Keratinocyte (primary cell): Measurements from ENCODE around the gene SCLY. TPM values are rescaled to one million over a fixed set of nuclear protein-coding genes. Genes with fewer than 3 reads are reported as not detected.

Experiments used
- DNase-seq: peaks from one replicate; pipeline ENCODE4 v3.0.0-alpha.2; 2011; ENCODE audit warnings: low read depth, missing footprints, low spot score
- FAIRE-seq: peaks from 2 replicates; lab custom pipeline; 2011; peaks lifted over from hg19 to GRCh38; lab: Jason Lieb, UNC
- H2AFZ ChIP-seq: 2 replicates; pipeline ENCODE4 v1.6.0; 2012; ENCODE audit warnings: low read length, control low read depth, inconsistent platforms; ENCODE audit not compliant: control insufficient read depth
- H3K27ac ChIP-seq: 2 replicates; pipeline ENCODE4 v1.5.1; 2011; ENCODE audit warnings: low read length; ENCODE audit not compliant: control insufficient read depth, insufficient read depth
- H3K27me3 ChIP-seq: 3 replicates; pipeline ENCODE4 v1.6.0; 2011; ENCODE audit warnings: low read length; ENCODE audit not compliant: control insufficient read depth, insufficient read depth; ENCODE audit errors: extremely low read depth
- H3K36me3 ChIP-seq, 2 experiments: 2 replicates in 1 of 2; 3 replicates in 1 of 2; pipeline ENCODE4 v1.5.1; 2011; ENCODE audit warnings: low read length in 2 of 2, mild to moderate bottlenecking in 1 of 2; ENCODE audit not compliant: control insufficient read depth in 2 of 2, insufficient read depth in 2 of 2; ENCODE audit errors: extremely low read depth in 1 of 2
- H3K4me1 ChIP-seq: 3 replicates; pipeline ENCODE4 v1.5.1; 2011; ENCODE audit warnings: low read length; ENCODE audit not compliant: control insufficient read depth, insufficient read depth; ENCODE audit errors: extremely low read depth
- H3K4me2 ChIP-seq: 3 replicates; pipeline ENCODE4 v1.6.0; 2011; ENCODE audit warnings: low read depth, low read length; ENCODE audit not compliant: control insufficient read depth, insufficient read depth; ENCODE audit errors: extremely low read depth
- H3K4me3 ChIP-seq, 3 experiments: fragments of 200-600 bp in 1 of 3; sonication (generic) in 1 of 3; 2 replicates in 2 of 3; 3 replicates in 1 of 3; pipeline ENCODE4 v1.5.1; 2011 to 2016; ENCODE audit warnings: low read length in 3 of 3, mild to moderate bottlenecking in 3 of 3, control low read depth in 2 of 3, inconsistent platforms in 1 of 3, low read depth in 1 of 3, mixed read lengths in 1 of 3, mixed run types in 1 of 3, moderate library complexity in 1 of 3; ENCODE audit not compliant: control insufficient read depth in 2 of 3, insufficient read depth in 2 of 3; ENCODE audit errors: extremely low read depth in 1 of 3
- H3K79me2 ChIP-seq: 2 replicates; pipeline ENCODE4 v1.6.0; 2012; ENCODE audit warnings: low read length; ENCODE audit not compliant: control insufficient read depth, insufficient read depth
- H3K9ac ChIP-seq: 3 replicates; pipeline ENCODE4 v1.6.0; 2011; ENCODE audit warnings: low read length; ENCODE audit not compliant: control insufficient read depth, insufficient read depth; ENCODE audit errors: extremely low read depth
- H3K9me1 ChIP-seq: 3 replicates; pipeline ENCODE4 v1.6.0; 2011; ENCODE audit warnings: low read length; ENCODE audit not compliant: control insufficient read depth, insufficient read depth; ENCODE audit errors: extremely low read depth
- H3K9me3 ChIP-seq: 2 replicates; pipeline ENCODE4 v1.5.1; 2012; ENCODE audit warnings: low read depth, low read length; ENCODE audit not compliant: control insufficient read depth
- H4K20me1 ChIP-seq: 3 replicates; pipeline ENCODE4 v1.6.0; 2011; ENCODE audit warnings: low read length; ENCODE audit not compliant: control insufficient read depth, insufficient read depth; ENCODE audit errors: extremely low read depth
- CTCF ChIP-seq, 3 experiments: IDR thresholded peaks in 1 of 3; conservative IDR thresholded peaks in 1 of 3; optimal IDR thresholded peaks in 1 of 3; 2 replicates in 2 of 3; 3 replicates in 1 of 3; pipeline versions ENCODE3 to v1.5.1; 2011; ENCODE audit warnings: low read length in 3 of 3, mild to moderate bottlenecking in 3 of 3, moderate library complexity in 2 of 3, control low read depth in 1 of 3, inconsistent platforms in 1 of 3; ENCODE audit not compliant: insufficient read depth in 2 of 3; ENCODE audit errors: extremely low read depth in 1 of 3
- EZH2 ChIP-seq: IDR thresholded peaks from one replicate; pipeline ENCODE4 v1.6.1; 2012; ENCODE audit warnings: inconsistent platforms, mild to moderate bottlenecking, low read length, moderate library complexity
- dilution Hi-C: fragments of 300-500 bp; cut with MboI; formaldehyde crosslinking; loops from one replicate; pipeline ENCODE4 v1.7.0; 2020; ENCODE audit warnings: low sequenced_read_pairs; ENCODE audit not compliant: extremely low pct_ligation_motif_present
- polyA plus RNA-seq, 5 experiments: library from polyadenylated mRNA; depleted of rRNA in 3 of 5; stranded (reverse) in 3 of 5; stranded (forward) in 1 of 5; unstranded in 1 of 5; fragments of >200 nt; gene quantifications; 1 replicate in 1 of 5; 2 replicates in 3 of 5; 3 replicates in 1 of 5; pipeline versions ENCODE4 v1.2.1 to v1.2.3, GENCODE V29; 2011 to 2012; ENCODE audit warnings: missing spikeins in 2 of 5, low read depth in 1 of 5, low replicate concordance in 1 of 5

The SCLY gene
- polyA plus RNA-seq, 1 donor (not counting 4 experiments of a cell fraction or from before 2014, with no cell fraction given): 11.8 TPM

DNA sequence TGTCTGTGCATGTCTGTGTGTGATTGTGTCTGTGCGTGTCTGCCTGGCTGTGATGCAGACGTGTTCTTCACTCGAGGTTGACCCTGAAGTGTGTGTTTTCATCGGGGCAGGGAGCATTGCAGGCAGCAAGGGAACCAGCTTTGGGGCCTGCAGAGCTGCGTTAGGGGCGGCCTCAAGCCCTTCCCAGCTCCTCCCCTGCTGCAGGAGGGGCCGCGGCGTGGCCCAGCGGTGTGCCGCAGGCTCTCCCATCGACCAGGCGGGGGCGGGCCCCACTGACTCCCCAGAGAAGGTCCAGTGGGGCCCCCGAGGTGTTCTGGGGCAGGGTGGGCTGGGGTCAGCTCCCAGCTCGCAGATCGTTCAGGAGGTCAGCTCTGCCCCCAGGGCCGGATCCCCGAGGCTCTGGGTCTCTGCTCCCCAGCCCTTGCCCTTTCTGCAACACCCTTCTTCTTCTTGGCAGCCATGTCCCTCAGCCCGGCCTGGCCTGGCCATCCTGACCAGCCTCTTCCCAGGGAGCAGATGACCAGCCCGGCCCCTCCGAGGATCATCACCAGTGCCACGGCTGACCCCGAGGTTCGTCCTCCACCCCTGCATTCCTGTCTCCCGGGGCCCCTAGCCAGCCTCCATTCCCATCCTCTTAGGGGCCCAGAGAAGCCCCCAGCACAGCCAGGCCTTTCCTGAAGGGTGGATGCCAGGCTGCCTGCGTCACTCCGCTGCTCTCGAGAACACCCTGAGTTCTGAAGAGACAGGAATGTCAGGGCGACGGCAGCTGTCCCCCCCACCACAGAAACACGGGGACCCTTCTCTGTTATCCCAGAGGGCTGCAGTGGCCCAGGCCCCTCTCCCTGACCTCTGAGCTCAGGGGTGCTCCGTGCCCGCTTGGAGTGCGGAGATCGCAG lies 66.6 kb downstream of the SCLY start:
- no peaks in the 10 kb centered on the region for H3K79me2 ChIP-seq
- H2AFZ ChIP-seq: peak overlapping the region; percentile 76
- H3K9ac ChIP-seq: no peak overlapping the region
- H4K20me1 ChIP-seq: no peaks in the 10 kb centered on the region
- no peak overlapping the region for H3K4me2 ChIP-seq
- TF ChIP-seq CTCF (optimal IDR thresholded peaks at IDR 0.05 in 1 of 3, IDR thresholded peaks at IDR 0.05 in 1 of 3, conservative IDR thresholded peaks at IDR 0.05 in 1 of 3; ENCODE audit: extremely low read depth in 1 of 3, insufficient read depth in 2 of 3, low read length in 3 of 3) (no peak), EZH2 (no peak)
- dilution Hi-C loops: no loop called here
- DNase-seq (no peak), FAIRE-seq (no peak)
- H3K4me1 ChIP-seq: no peaks in the 10 kb centered on the region
- no peak overlapping the region for H3K4me3 ChIP-seq
- H3K27me3 ChIP-seq: peaks cover 5% of the 10 kb centered on the region
- H3K9me3 ChIP-seq: no peaks in the 10 kb centered on the region
- no peak overlapping the region for H3K27ac ChIP-seq
- no peaks in the 10 kb centered on the region for H3K9me1 ChIP-seq
- H3K36me3 ChIP-seq: no peaks in the 10 kb centered on the region

DNA sequence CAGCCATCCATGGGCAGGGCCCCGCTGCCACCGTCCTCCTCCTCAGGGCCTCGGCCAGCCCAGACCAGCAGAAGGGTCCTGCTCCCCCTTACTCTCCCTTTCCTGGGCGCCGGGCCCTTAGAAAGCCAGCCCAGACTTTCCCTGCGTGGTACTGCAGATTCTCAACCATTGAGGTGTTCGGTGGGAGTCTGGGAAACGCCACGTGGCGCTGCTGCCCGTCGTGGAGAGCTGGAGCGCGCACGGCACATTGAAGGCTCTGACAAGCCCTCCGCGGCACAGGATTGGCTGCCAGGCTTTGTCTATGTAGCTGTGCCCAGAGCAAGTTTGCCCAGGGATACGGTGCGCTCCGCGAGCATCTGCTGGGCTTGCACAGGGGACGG lies 67.2 kb downstream of the SCLY start:
- no peak overlapping the region for H3K9ac ChIP-seq
- no peak overlapping the region for H3K27ac ChIP-seq
- H2AFZ ChIP-seq: no peak overlapping the region
- no peak overlapping the region for H3K4me2 ChIP-seq
- H3K4me3 ChIP-seq: no peak overlapping the region
- H3K9me3 ChIP-seq: no peaks in the 10 kb centered on the region
- FAIRE-seq: no peak
- no peak for TF ChIP-seq CTCF (optimal IDR thresholded peaks at IDR 0.05 in 1 of 3, IDR thresholded peaks at IDR 0.05 in 1 of 3, conservative IDR thresholded peaks at IDR 0.05 in 1 of 3; ENCODE audit: extremely low read depth in 1 of 3, insufficient read depth in 2 of 3, low read length in 3 of 3)
- TF ChIP-seq EZH2: no peak
- no peaks in the 10 kb centered on the region for H3K79me2 ChIP-seq
- H3K9me1 ChIP-seq: no peaks in the 10 kb centered on the region
- H3K27me3 ChIP-seq: peaks cover 5% of the 10 kb centered on the region
- H3K4me1 ChIP-seq: no peaks in the 10 kb centered on the region
- dilution Hi-C loops: no loop called here
- DNase-seq: no peak
- no peaks in the 10 kb centered on the region for H4K20me1 ChIP-seq
- no peaks in the 10 kb centered on the region for H3K36me3 ChIP-seq
